Transverse colon (tissue), 4 donors: ENCODE results near the gene VTN. TPM values are rescaled to one million over a fixed set of nuclear protein-coding genes. Genes with fewer than 3 reads are reported as not detected.

Source experiments
- DNase-seq: peaks from one replicate; pipeline ENCODE4 v3.0.0-alpha.2; 2019
- H3K27ac ChIP-seq, 4 donors: fragments of 200-600 bp; sonication (generic); 2 replicates each; pipeline ENCODE4 v1.5.1; 2016 to 2018; ENCODE audit warnings: inconsistent platforms in 4 of 4
- H3K27me3 ChIP-seq: fragments of 200-600 bp; sonication (generic); 2 replicates; pipeline ENCODE4 v1.5.1; 2017; ENCODE audit warnings: inconsistent platforms
- H3K36me3 ChIP-seq, 4 donors: fragments of 200-600 bp; sonication (generic); 2 replicates each; pipeline ENCODE4 v1.5.1; 2017 to 2019; ENCODE audit warnings: inconsistent platforms in 4 of 4
- H3K4me1 ChIP-seq, 4 donors: fragments of 200-600 bp; sonication (generic); 2 replicates each; pipeline ENCODE4 v1.5.1; 2017 to 2020; ENCODE audit warnings: inconsistent platforms in 4 of 4
- H3K4me3 ChIP-seq, 4 donors: fragments of 200-600 bp; sonication (generic); 1 replicate in 1 of 4; 2 replicates in 3 of 4; pipeline versions ENCODE4 v1.5.1 to v1.6.1; 2017 to 2019; ENCODE audit warnings: inconsistent platforms in 4 of 4
- H3K9me3 ChIP-seq, 2 donors: fragments of 200-600 bp; sonication (generic); 2 replicates each; pipeline ENCODE4 v1.5.1; 2017 to 2019; ENCODE audit warnings: inconsistent platforms in 2 of 2
- CTCF ChIP-seq, 5 experiments: fragments of 200-600 bp in 3 of 5; fragments of 450-650 bp in 2 of 5; sonication (generic) in 3 of 5; IDR thresholded peaks; 1 replicate in 2 of 5; 2 replicates in 3 of 5; pipeline ENCODE4 v1.5.1; 2016 to 2017; ENCODE audit warnings: antibody characterized with exemption in 5 of 5, inconsistent platforms in 3 of 5, mild to moderate bottlenecking in 2 of 5, moderate library complexity in 1 of 5
- EP300 ChIP-seq: sonication (generic); formaldehyde crosslinking; IDR thresholded peaks from one replicate; pipeline ENCODE4 v1.6.1; 2017; ENCODE audit warnings: antibody characterized with exemption, low read depth
- POLR2A ChIP-seq: fragments of 450-650 bp; IDR thresholded peaks from one replicate; pipeline ENCODE4 v1.6.1; 2016; ENCODE audit warnings: antibody characterized with exemption, mild to moderate bottlenecking, moderate library complexity
- POLR2AphosphoS5 ChIP-seq, 3 donors: sonication (generic); formaldehyde crosslinking; IDR thresholded peaks; one replicate each; pipeline ENCODE4 v1.6.1; 2016; ENCODE audit warnings: antibody characterized with exemption in 3 of 3
- WGBS, 2 donors: methylation state at CpG; one replicate each; pipeline ENCODE4 v1.1.5; 2018; ENCODE audit warnings: low coverage in 1 of 2; 5-methylcytosine and 5-hydroxymethylcytosine counted together
- in situ Hi-C, 4 donors: fragments of 200-750 bp; cut with MboI; loops; one replicate each; pipeline versions ENCODE4 v1.15.0 to v1.15.1; 2017; ENCODE audit warnings: low sequenced_read_pairs in 3 of 4, low pct_ligation_motif_present in 1 of 4, low pct_unique_long_range_greater_than_20kb in 1 of 4
- intact Hi-C: fragments of 100-400 bp; cut with DNase I; formaldehyde crosslinking; loops from one replicate; pipeline ENCODE4 v1.15.1; 2023; ENCODE audit warnings: low total_unique reads
- total RNA-seq, 4 donors: library from RNA; depleted of rRNA; stranded (reverse); fragments of >200 nt; gene quantifications; one replicate each; pipeline ENCODE4 v1.1.0, GENCODE V29; 2016

Gene VTN
- total RNA-seq, 4 donors from 2014 or later, result not detected

DNA sequence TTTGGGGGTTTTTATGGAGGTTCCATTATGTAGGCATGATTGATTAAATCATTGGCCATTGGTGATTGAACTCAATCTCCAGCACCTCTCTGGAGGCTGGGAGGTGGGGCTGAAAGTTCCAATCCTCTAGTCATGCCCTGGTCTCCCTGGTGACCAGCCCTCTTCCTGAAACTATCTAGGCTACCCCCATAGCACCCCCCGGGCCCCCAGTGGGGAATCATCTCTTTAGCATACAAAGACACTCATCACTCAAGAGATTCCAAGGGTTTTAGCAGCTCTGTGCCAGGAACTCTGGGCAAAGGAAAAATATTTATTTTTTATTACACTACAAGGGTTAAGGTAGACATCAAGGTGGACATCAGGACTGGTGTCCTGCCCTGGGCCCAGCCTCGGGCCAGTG is 25.3 kb upstream of the VTN start:
- intact Hi-C loops (no loop called here), in situ Hi-C loops (no loop called here)
- Histone ChIP-seq H3K27ac (no peak overlapping the region), H3K4me1 (no peaks in the 10 kb centered on the region), H3K9me3 (no peaks in the 10 kb centered on the region), H3K27me3 (no peaks in the 10 kb centered on the region), H3K4me3 (no peak overlapping the region), H3K36me3 (peaks cover 0 to 10% (median 2%) of the 10 kb centered on the region in 4 donors)
- DNase-seq, result no peak
- WGBS, 2 donors, result 84% methylated on average over 2 of the region's 2 CpGs; no CpG with 5 or more reads in 1 of the 2 donors
- TF ChIP-seq POLR2A (no peak), POLR2AphosphoS5 (IDR thresholded peaks at IDR 0.05) (no peak), CTCF (IDR thresholded peaks at IDR 0.05) (no peak), EP300 (no peak)

DNA sequence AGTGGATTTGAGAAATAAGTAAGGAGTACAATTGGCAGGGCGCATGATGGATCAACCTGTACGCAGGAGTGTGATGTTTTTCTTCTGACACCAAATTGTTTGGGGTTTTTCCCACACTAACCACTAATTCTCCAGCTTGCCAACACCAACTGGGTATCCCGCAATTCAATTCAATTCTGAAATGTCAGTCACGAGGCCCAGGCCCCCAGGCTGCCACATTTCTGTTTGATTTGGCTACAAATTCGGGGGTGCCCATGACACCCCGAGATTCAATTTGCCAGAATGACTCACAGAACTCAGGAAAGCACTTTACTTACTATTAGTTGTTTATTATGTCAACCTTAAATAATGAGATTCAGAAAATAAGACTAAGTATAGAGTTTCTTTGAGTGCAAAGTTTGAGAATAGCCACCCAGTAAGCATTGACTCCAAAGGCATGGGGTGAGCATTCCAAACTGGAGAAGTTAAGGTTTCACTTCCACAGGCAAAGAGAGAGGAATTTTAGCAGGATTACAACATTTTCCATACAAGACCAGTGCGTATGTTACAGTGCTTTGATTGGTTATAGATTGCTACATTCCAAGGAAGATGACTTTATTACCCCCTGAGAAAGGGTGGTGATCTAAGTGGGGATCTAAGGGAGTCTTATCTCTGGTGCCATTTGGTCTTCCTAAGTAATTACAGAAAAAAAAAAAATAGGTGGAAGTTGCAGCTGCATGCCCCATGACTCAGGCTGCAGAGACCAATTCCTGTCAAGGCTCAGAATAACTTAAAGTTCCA is 24.4 kb upstream of the VTN start:
- Histone ChIP-seq H3K36me3 (peaks cover 0 to 17% (median 4%) of the 10 kb centered on the region in 4 donors), H3K4me3 (no peak overlapping the region), H3K27ac (no peak overlapping the region), H3K9me3 (no peaks in the 10 kb centered on the region), H3K4me1 (no peaks in the 10 kb centered on the region), H3K27me3 (no peaks in the 10 kb centered on the region)
- TF ChIP-seq CTCF (IDR thresholded peaks at IDR 0.05) (no peak), POLR2AphosphoS5 (IDR thresholded peaks at IDR 0.05) (no peak), EP300 (no peak), POLR2A (no peak)
- 72 to 80% methylated on average over 4 to 7 of the region's 7 CpGs for WGBS, 2 donors
- no peak for DNase-seq
- intact Hi-C loops, result no loop called here
- in situ Hi-C loops, result no loop called here

DNA sequence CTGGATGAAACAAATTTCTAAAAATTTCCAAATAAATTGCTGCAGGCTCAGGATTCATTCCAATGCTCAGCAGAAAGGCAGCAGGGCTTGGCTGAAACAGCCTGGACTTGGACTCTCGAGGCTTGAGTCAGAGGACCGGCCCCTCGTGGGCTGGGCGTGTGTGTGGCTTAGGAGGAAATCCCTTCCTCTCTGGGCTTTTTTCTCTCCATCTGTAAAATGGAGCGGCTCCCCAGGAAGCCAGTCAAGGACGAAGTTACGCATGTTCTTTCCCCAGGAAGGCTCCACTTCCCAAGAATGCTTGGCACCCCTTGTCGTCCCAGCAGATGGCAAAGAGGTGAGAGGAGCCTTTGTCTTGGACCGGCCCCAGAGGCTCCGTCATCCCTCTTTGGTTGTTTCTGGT is 22.4 kb upstream of the VTN start:
- 80 to 88% methylated on average over 2 to 10 of the region's 10 CpGs for WGBS, 2 donors
- no peaks in the 10 kb centered on the region for H3K9me3 ChIP-seq
- DNase-seq, result no peak
- no peaks in the 10 kb centered on the region for H3K4me1 ChIP-seq
- in situ Hi-C loops, result no loop called here
- TF ChIP-seq POLR2A (no peak), EP300 (no peak), CTCF (IDR thresholded peaks at IDR 0.05) (no peak), POLR2AphosphoS5 (IDR thresholded peaks at IDR 0.05) (no peak)
- peaks cover 0 to 28% (median 8%) of the 10 kb centered on the region in 4 donors for H3K36me3 ChIP-seq
- H3K4me3 ChIP-seq, result no peak overlapping the region
- intact Hi-C loops, result no loop called here
- no peak overlapping the region for H3K27ac ChIP-seq
- no peaks in the 10 kb centered on the region for H3K27me3 ChIP-seq

- in situ Hi-C loops, result no loop called here
These were observed 21.3 kb upstream of the VTN start for GRCh38 chr17:28391401-28391800.

More at GRCh38 chr17:28391401-28391800, 21.3 kb upstream of the VTN start:
- 83 to 94% methylated on average over 1 to 2 of the region's 2 CpGs for WGBS, 2 donors
- Histone ChIP-seq H3K4me3 (no peak overlapping the region), H3K27ac (no peak overlapping the region), H3K36me3 (peaks cover 0 to 28% (median 8%) of the 10 kb centered on the region in 4 donors), H3K27me3 (no peaks in the 10 kb centered on the region), H3K9me3 (no peaks in the 10 kb centered on the region), H3K4me1 (no peaks in the 10 kb centered on the region)
- no peak for TF ChIP-seq POLR2AphosphoS5 (IDR thresholded peaks at IDR 0.05)
- intact Hi-C loops, result no loop called here
- no peak for DNase-seq
